ENCODE results near the gene YPEL2. TPM values are rescaled to one million over a fixed set of nuclear protein-coding genes. Genes with fewer than 3 reads are reported as not detected.

The YPEL2 gene
- total RNA-seq, 1 experiment from 2014 or later, result 1.9 TPM

DNA sequence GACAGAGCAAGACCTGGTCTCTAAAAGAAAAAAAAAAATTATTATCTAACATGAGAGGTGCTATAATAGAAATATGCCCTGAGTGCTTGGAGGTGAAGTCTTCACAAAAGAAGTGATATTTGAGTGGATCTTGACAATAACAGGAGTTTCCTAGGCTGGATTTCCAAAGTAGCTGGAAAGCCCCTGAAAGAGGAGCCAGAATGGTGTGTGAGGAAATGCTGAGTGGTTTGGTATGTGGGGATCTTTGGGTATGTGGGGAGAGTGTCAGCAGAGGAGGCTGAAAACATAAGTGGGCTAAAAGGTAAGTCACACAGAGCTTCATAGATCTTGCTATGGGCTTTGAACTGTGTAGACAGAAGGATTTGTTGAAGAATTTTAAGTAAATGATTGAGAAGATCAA lies 100.1 kb downstream of the YPEL2 start:
- no peak for DNase-seq (ENCODE audit: low read depth)

DNA sequence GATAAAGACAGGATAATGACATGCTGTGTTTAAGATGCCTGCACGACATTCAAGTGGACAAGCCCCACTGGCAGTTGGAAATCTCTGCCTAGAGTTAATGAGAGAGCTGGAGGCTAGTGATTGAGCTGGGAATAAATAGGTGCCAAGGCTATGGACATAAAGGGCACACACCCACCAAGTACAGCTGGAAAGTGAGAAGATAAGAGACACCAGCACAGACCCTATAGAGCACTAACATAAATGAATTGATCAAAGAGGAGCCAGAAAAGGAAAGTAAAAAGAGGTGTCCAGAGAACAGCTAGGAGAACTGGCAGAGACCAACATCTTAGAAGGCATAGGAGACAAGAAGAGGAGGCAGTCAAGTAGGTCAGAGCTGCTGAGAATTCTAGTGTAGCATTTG lies 101.2 kb downstream of the YPEL2 start:
- no peak for DNase-seq (ENCODE audit: low read depth)

GRCh38 chr17:59433586-59433985 lies 102.1 kb downstream of the YPEL2 start:
- DNase-seq (ENCODE audit: low read depth), result no peak

- DNase-seq (ENCODE audit: low read depth), result no peak
Measured at GRCh38 chr17:59434429-59434828, 103.0 kb downstream of the YPEL2 start.

- DNase-seq (ENCODE audit: low read depth), result peak; percentile 58
Measured at GRCh38 chr17:59435238-59435637, 103.8 kb downstream of the YPEL2 start.

GRCh38 chr17:59436900-59437299 lies 105.4 kb downstream of the YPEL2 start:
- DNase-seq (ENCODE audit: low read depth), result no peak

DNA sequence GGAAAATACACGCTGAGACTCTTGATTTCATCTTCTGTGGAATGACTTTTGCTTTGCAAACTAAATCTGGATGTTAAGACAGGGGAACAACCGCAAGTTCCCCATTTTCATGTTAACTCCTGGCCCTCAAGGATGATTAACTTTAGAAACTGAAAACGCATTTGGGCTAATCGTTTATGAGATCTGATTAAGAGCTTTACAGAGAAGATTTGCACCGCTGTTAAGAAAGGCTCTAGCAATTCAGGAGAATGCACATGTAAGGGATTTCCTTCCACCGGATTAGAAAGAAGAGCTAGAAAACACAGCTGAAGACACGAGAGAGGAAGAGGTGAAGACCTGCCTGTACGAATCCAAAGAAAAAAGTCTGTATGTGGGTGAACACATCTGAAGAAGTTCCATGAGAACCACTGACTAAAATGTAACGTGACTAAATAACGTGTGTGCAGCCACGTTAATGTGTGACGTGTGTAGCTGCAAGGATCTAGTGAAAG lies 106.4 kb downstream of the YPEL2 start:
- DNase-seq (ENCODE audit: low read depth), result no peak

GRCh38 chr17:59439262-59439661 lies 107.8 kb downstream of the YPEL2 start:
- DNase-seq (ENCODE audit: low read depth), result no peak

GRCh38 chr17:59439741-59440211 lies 108.3 kb downstream of the YPEL2 start:
- no peak for DNase-seq (ENCODE audit: low read depth)

DNA sequence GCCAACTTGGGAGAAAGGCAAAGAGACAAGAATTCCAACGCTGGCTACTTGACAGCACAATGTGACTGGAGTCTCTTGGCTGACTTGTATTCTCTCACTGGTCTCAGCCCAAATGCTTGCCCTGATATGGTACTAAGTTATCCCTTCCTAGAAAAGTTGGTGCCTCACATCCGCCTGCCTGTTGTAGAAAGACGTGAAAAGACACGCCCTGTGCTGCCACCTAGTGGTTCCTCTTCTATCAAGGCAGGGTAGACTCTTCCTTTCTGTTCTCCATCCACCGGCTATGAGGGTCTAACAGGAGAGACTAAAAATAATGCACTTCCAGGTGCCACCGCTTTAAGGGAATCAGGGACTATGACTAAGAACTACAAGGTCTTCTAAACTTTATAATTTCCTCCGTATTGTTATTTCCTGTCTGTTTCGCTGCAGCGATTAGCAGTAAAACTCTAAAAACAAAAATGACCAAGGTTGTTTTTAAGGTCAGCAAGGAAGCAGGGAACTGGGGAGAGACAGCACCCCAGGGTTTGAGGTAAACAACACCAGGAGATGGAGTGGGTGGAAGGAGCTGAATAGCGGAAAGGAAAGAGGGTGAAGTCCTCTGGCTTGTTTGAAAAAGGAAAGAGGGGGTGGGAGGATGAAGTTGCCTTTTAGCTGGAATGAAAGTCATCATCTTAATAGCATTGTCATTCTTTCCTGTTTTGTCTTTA lies 109.5 kb downstream of the YPEL2 start:
- DNase-seq (ENCODE audit: low read depth), result peak; percentile 76

DNA sequence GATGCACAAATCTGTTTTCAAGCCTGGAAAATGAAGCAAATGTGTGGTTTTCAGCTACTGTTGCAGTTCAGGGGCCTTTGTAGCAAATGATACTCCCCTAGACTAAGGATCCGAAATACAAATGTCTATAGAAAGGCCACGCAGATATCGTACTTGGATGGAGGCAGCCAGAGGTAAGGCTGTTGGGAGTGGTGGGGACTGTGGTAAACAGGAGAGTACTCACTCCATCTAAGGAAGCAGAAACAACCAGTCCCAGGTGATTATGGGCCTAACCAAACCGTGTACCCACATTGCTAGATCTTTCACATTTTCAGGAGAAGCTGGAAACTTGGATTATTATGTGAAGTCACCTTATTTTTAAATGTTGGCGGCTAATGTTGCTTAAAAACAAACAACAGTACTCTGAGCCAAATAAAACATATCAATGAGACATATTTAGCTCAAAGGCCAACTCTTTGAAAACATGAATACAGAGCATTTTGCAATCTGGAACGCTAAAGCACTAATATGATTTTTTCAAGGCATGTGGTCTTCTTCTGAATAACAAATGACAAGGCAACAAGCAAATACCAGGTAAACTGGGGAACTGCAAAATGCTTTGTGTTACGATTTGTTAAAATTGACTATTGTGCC lies 110.1 kb downstream of the YPEL2 start:
- no peak for DNase-seq (ENCODE audit: low read depth)

GRCh38 chr17:59443106-59443505 lies 111.7 kb downstream of the YPEL2 start:
- no peak for DNase-seq (ENCODE audit: low read depth)

Other genes with a start within 250 kb of the YPEL2 start
- 20.8 and 22.9 TPM in 2 replicates for gene TRIM37, start 224.8 kb upstream of the YPEL2 start, total RNA-seq (2014; rRNA removed; shearing (Covaris generic))
- 120 and 147 TPM in 2 replicates for gene SKA2, start 176.5 kb upstream of the YPEL2 start, total RNA-seq (2014; rRNA removed; shearing (Covaris generic))
- 31.3 and 32.7 TPM in 2 replicates for gene PRR11, start 175.9 kb upstream of the YPEL2 start, total RNA-seq (2014; rRNA removed; shearing (Covaris generic))
- gene SMG8, start 121.6 kb upstream of the YPEL2 start, total RNA-seq (2014; rRNA removed; shearing (Covaris generic)), result 14.0 and 18.0 TPM in 2 replicates
- gene GDPD1, start 111.1 kb upstream of the YPEL2 start, total RNA-seq (2014; rRNA removed; shearing (Covaris generic)), result 0.72 and 1.2 TPM in 2 replicates
- gene DHX40, start 234.0 kb downstream of the YPEL2 start, total RNA-seq (2014; rRNA removed; shearing (Covaris generic)), result 40.5 and 43.7 TPM in 2 replicates

Data from RPMI7951 (cell line).